SK-N-SH (cell line): Measurements from ENCODE around the gene ACAT2. TPM values are rescaled to one million over a fixed set of nuclear protein-coding genes. Genes with fewer than 3 reads are reported as not detected.

Experiments
- CTCF ChIA-PET: fragments of 300-600, 350-600 bp; formaldehyde crosslinking; extraction: SDS; loops from one replicate; lab custom pipeline; 2021; lab: Yijun Ruan, JAX
- POLR2A ChIA-PET: fragments of 350-600 bp; sonication (Branson Sonifier 250); formaldehyde crosslinking; extraction: SDS; loops from one replicate; lab custom pipeline; 2020; ENCODE audit warnings: antibody characterized with exemption, inconsistent platforms; lab: Yijun Ruan, JAX
- DNase-seq: peaks from one replicate; pipeline ENCODE4 v3.0.0; 2012
- H2AFZ ChIP-seq: fragments of 200-600 bp; sonication (generic); 2 replicates; pipeline ENCODE4 v1.8.1; 2016; ENCODE audit warnings: antibody characterized with exemption, mild to moderate bottlenecking, low read depth
- H3F3A ChIP-seq: fragments of 200-600 bp; sonication (generic); replicated peaks from 2 replicates; pipeline ENCODE3; 2016; ENCODE audit warnings: antibody characterized with exemption, mild to moderate bottlenecking; ENCODE audit not compliant: insufficient read depth
- H3K27ac ChIP-seq, 2 experiments: fragments of 200-500 bp in 1 of 2; fragments of 200-600 bp in 1 of 2; sonication (Bioruptor generic) in 1 of 2; sonication (generic), shearing (Covaris generic) in 1 of 2; 2 replicates each; pipeline versions ENCODE4 v1.5.1 to v1.6.1; 2014 to 2016; ENCODE audit warnings: low read depth in 2 of 2, inconsistent platforms in 1 of 2, low read length in 1 of 2, mild to moderate bottlenecking in 1 of 2, mixed read lengths in 1 of 2
- H3K27me3 ChIP-seq: fragments of 200-600 bp; sonication (generic), shearing (Covaris generic); 2 replicates; pipeline ENCODE4 v1.6.1; 2016; ENCODE audit warnings: mixed run types; ENCODE audit not compliant: insufficient read depth
- H3K36me3 ChIP-seq, 2 experiments: fragments of 200-500 bp in 1 of 2; fragments of 200-600 bp in 1 of 2; sonication (Bioruptor generic) in 1 of 2; sonication (generic) in 1 of 2; replicated peaks in 1 of 2; 2 replicates each; pipeline versions ENCODE3 to v1.5.1; 2014 to 2016; ENCODE audit warnings: low read length in 1 of 2, mild to moderate bottlenecking in 1 of 2; ENCODE audit not compliant: insufficient read depth in 2 of 2, control insufficient read depth in 1 of 2
- H3K4me1 ChIP-seq, 2 experiments: fragments of 200-500 bp in 1 of 2; fragments of 200-600 bp in 1 of 2; sonication (Bioruptor generic) in 1 of 2; sonication (generic), shearing (Covaris generic) in 1 of 2; 2 replicates each; pipeline versions ENCODE4 v1.5.1 to v1.6.1; 2014 to 2016; ENCODE audit warnings: low read depth in 1 of 2, low read length in 1 of 2, mixed run types in 1 of 2; ENCODE audit not compliant: insufficient read depth in 2 of 2, control insufficient read depth in 1 of 2
- H3K4me2 ChIP-seq: fragments of 200-600 bp; sonication (generic), shearing (Covaris generic); 2 replicates; pipeline ENCODE4 v1.6.1; 2017; ENCODE audit warnings: mixed run types
- H3K4me3 ChIP-seq, 2 experiments: fragments of 200-500 bp in 1 of 2; fragments of 200-600 bp in 1 of 2; sonication (Bioruptor generic) in 1 of 2; sonication (generic), shearing (Covaris generic) in 1 of 2; 2 replicates each; pipeline versions ENCODE4 v1.5.1 to v1.8.1; 2014 to 2016; ENCODE audit warnings: low read depth in 2 of 2, inconsistent platforms in 1 of 2, low read length in 1 of 2, mild to moderate bottlenecking in 1 of 2, mixed read lengths in 1 of 2, moderate library complexity in 1 of 2
- H3K79me2 ChIP-seq: fragments of 200-600 bp; sonication (generic); 2 replicates; pipeline ENCODE4 v1.8.1; 2017; ENCODE audit warnings: mild to moderate bottlenecking; ENCODE audit not compliant: insufficient read depth
- H3K9ac ChIP-seq: fragments of 200-600 bp; sonication (generic); 2 replicates; pipeline ENCODE4 v1.6.1; 2017; ENCODE audit warnings: mixed run types
- H3K9me2 ChIP-seq: fragments of 200-600 bp; sonication (generic); 2 replicates; pipeline ENCODE4 v1.6.1; 2017; ENCODE audit warnings: mixed run types
- H3K9me3 ChIP-seq: fragments of 200-600 bp; sonication (generic); 2 replicates; pipeline ENCODE4 v1.6.1; 2017; ENCODE audit warnings: mixed run types, mild to moderate bottlenecking, moderate library complexity
- H4K20me1 ChIP-seq: fragments of 200-600 bp; sonication (generic); 2 replicates; pipeline ENCODE4 v1.6.1; 2017; ENCODE audit warnings: mild to moderate bottlenecking, mixed run types; ENCODE audit not compliant: insufficient read depth
- EP300 ChIP-seq, 2 experiments: IDR thresholded peaks; 2 replicates each; pipeline versions ENCODE4 v1.4.0 to v1.6.1; 2012; ENCODE audit warnings: borderline replicate concordance in 1 of 2, low read depth in 1 of 2, low read length in 1 of 2
- EZH2phosphoT487 ChIP-seq: fragments of 200-600 bp; sonication (generic); IDR thresholded peaks from 2 replicates; pipeline ENCODE4 v1.6.1; 2017; ENCODE audit warnings: low read depth, mixed run types, mild to moderate bottlenecking, antibody characterized with exemption, moderate library complexity, borderline replicate concordance
- FOXJ3 ChIP-seq: sonication (generic); formaldehyde crosslinking; IDR thresholded peaks from 2 replicates; pipeline ENCODE4 v1.5.1; 2020; ENCODE audit warnings: mild to moderate bottlenecking, missing genetic modification reagents
- FOXM1 ChIP-seq: IDR thresholded peaks from 2 replicates; pipeline ENCODE4 v1.4.0; 2012; ENCODE audit warnings: low read depth, mild to moderate bottlenecking
- GABPA ChIP-seq: IDR thresholded peaks from 2 replicates; pipeline ENCODE4 v1.4.0; 2012; ENCODE audit warnings: low read depth, mild to moderate bottlenecking
- GATA2 ChIP-seq: sonication (generic); formaldehyde crosslinking; IDR thresholded peaks from 2 replicates; pipeline ENCODE4 v1.5.0; 2020; ENCODE audit warnings: mild to moderate bottlenecking, missing genetic modification reagents
- JUND ChIP-seq: IDR thresholded peaks from 2 replicates; pipeline ENCODE4 v1.4.0; 2012
- NFIC ChIP-seq: IDR thresholded peaks from 2 replicates; pipeline ENCODE4 v1.4.0; 2012; ENCODE audit warnings: borderline replicate concordance
- NRF1 ChIP-seq: IDR thresholded peaks from 2 replicates; pipeline ENCODE4 v1.6.1; 2012; ENCODE audit warnings: low read depth, mild to moderate bottlenecking, low read length
- RAD21 ChIP-seq: IDR thresholded peaks from 2 replicates; pipeline ENCODE4 v1.6.1; 2012; ENCODE audit warnings: mild to moderate bottlenecking, low read length
- RCOR1 ChIP-seq: fragments of 150-350 bp; IDR thresholded peaks from 2 replicates; pipeline ENCODE4 v1.6.1; 2017; ENCODE audit warnings: antibody characterized with exemption, low read length
- RFX5 ChIP-seq: IDR thresholded peaks from 2 replicates; pipeline ENCODE4 v1.6.1; 2012; ENCODE audit warnings: mild to moderate bottlenecking, improper control_type of control experiment, low read length
- TEAD4 ChIP-seq: IDR thresholded peaks from 2 replicates; pipeline ENCODE4 v1.4.0; 2012; ENCODE audit warnings: mild to moderate bottlenecking, borderline replicate concordance; ENCODE audit not compliant: insufficient read depth
- YY1 ChIP-seq: IDR thresholded peaks from 2 replicates; pipeline ENCODE4 v1.4.0; 2012; ENCODE audit warnings: low read depth, mild to moderate bottlenecking
- WGBS: methylation state at CpG from one replicate; pipeline ENCODE4 v1.1.6; 2017; ENCODE audit warnings: low lambda C conversion rate; 5-methylcytosine and 5-hydroxymethylcytosine counted together
- polyA plus RNA-seq, 3 experiments: library from polyadenylated mRNA; depleted of rRNA; stranded (reverse); fragments of >200 nt; gene quantifications; 2 replicates each; pipeline ENCODE4 v1.2.3, GENCODE V29; 2012
- TF ChIP-seq, protein P1 (sequence below): IDR thresholded peaks from 2 replicates; pipeline ENCODE4 v1.6.1; 2012; ENCODE audit warnings: mild to moderate bottlenecking, low read depth, low read length, moderate library complexity
- TF ChIP-seq, protein P2 (sequence below): IDR thresholded peaks from 2 replicates; pipeline ENCODE4 v1.4.0; 2012; ENCODE audit warnings: low read depth, borderline replicate concordance
- TF ChIP-seq, protein P3 (sequence below): fragments of 150-350 bp; IDR thresholded peaks from 2 replicates; pipeline ENCODE4 v1.6.1; 2016; ENCODE audit warnings: mild to moderate bottlenecking, low read depth, low read length
- TF ChIP-seq, protein P4 (sequence below): IDR thresholded peaks from 2 replicates; pipeline ENCODE4; 2012

ACAT2 gene
- polyA plus RNA-seq, 1 of the 3 experiments (the other 2 are of a cell fraction) = 13.1 TPM

DNA sequence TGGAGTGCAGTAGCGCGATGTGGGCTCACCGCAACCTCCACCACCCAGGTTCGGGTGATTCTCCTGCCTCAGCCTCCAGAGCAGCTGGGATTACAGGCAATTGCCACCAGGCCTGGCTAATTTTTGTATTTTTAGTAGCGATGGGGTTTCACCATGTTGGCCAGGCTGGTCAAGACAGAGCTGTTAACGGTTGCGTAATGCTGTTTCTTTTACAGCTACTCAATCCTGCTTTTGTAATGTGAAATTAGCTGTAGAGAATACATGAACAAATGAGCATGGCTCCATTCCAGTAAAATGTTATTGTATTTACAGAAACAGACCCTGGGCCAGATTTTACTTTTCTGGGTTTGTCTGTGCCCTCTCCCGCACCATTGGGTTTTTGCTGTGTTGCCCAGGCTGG, 40.1 kb downstream of the ACAT2 start:
- Histone ChIP-seq H3K79me2 (no peaks in the 10 kb centered on the region), H3F3A (peaks cover 8% of the 10 kb centered on the region), H3K27ac (no peak overlapping the region), H3K9me3 (no peaks in the 10 kb centered on the region), H3K4me2 (no peak overlapping the region), H3K4me1 (no peaks in the 10 kb centered on the region), H3K36me3 (peaks cover 16 to 23% of the 10 kb centered on the region in 2 experiments), H3K4me3 (no peak overlapping the region), H4K20me1 (no peaks in the 10 kb centered on the region), H3K27me3 (no peaks in the 10 kb centered on the region), H3K9ac (no peak overlapping the region), H3K9me2 (no peaks in the 10 kb centered on the region), H2AFZ (no peak overlapping the region)
- 95% methylated on average over 8 of the region's 8 CpGs for WGBS
- DNase-seq = no peak
- TF ChIP-seq GABPA (no peak), YY1 (no peak), EZH2phosphoT487 (no peak), EP300 (IDR thresholded peaks at IDR 0.05; ENCODE audit: borderline replicate concordance in 1 of 2, low read depth in 1 of 2, low read length in 1 of 2) (no peak), NFIC (no peak), NRF1 (no peak), JUND (no peak), GATA2 (CRISPR knock-in tag) (no peak), RAD21 (no peak), FOXJ3 (no peak), RCOR1 (no peak), FOXM1 (no peak), TEAD4 (no peak), RFX5 (no peak)
- TF ChIP-seq, protein P1, sequence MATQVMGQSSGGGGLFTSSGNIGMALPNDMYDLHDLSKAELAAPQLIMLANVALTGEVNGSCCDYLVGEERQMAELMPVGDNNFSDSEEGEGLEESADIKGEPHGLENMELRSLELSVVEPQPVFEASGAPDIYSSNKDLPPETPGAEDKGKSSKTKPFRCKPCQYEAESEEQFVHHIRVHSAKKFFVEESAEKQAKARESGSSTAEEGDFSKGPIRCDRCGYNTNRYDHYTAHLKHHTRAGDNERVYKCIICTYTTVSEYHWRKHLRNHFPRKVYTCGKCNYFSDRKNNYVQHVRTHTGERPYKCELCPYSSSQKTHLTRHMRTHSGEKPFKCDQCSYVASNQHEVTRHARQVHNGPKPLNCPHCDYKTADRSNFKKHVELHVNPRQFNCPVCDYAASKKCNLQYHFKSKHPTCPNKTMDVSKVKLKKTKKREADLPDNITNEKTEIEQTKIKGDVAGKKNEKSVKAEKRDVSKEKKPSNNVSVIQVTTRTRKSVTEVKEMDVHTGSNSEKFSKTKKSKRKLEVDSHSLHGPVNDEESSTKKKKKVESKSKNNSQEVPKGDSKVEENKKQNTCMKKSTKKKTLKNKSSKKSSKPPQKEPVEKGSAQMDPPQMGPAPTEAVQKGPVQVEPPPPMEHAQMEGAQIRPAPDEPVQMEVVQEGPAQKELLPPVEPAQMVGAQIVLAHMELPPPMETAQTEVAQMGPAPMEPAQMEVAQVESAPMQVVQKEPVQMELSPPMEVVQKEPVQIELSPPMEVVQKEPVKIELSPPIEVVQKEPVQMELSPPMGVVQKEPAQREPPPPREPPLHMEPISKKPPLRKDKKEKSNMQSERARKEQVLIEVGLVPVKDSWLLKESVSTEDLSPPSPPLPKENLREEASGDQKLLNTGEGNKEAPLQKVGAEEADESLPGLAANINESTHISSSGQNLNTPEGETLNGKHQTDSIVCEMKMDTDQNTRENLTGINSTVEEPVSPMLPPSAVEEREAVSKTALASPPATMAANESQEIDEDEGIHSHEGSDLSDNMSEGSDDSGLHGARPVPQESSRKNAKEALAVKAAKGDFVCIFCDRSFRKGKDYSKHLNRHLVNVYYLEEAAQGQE = no peak
- TF ChIP-seq, protein P2, sequence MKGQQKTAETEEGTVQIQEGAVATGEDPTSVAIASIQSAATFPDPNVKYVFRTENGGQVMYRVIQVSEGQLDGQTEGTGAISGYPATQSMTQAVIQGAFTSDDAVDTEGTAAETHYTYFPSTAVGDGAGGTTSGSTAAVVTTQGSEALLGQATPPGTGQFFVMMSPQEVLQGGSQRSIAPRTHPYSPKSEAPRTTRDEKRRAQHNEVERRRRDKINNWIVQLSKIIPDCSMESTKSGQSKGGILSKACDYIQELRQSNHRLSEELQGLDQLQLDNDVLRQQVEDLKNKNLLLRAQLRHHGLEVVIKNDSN = no peak
- TF ChIP-seq, protein P3, sequence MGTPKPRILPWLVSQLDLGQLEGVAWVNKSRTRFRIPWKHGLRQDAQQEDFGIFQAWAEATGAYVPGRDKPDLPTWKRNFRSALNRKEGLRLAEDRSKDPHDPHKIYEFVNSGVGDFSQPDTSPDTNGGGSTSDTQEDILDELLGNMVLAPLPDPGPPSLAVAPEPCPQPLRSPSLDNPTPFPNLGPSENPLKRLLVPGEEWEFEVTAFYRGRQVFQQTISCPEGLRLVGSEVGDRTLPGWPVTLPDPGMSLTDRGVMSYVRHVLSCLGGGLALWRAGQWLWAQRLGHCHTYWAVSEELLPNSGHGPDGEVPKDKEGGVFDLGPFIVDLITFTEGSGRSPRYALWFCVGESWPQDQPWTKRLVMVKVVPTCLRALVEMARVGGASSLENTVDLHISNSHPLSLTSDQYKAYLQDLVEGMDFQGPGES = no peak
- TF ChIP-seq, protein P4, sequence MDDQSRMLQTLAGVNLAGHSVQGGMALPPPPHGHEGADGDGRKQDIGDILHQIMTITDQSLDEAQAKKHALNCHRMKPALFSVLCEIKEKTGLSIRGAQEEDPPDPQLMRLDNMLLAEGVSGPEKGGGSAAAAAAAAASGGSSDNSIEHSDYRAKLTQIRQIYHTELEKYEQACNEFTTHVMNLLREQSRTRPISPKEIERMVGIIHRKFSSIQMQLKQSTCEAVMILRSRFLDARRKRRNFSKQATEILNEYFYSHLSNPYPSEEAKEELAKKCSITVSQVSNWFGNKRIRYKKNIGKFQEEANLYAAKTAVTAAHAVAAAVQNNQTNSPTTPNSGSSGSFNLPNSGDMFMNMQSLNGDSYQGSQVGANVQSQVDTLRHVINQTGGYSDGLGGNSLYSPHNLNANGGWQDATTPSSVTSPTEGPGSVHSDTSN = no peak
- CTCF ChIA-PET = no interaction called here
- POLR2A ChIA-PET = no interaction called here
